ENCODE measurements around the gene ADARB1. TPM values are rescaled to one million over a fixed set of nuclear protein-coding genes. Genes with fewer than 3 reads are reported as not detected.

Gene ADARB1
- total and polyA plus RNA-seq, 8 donors: 23.8 to 53.4 (median 30.2) TPM

DNA sequence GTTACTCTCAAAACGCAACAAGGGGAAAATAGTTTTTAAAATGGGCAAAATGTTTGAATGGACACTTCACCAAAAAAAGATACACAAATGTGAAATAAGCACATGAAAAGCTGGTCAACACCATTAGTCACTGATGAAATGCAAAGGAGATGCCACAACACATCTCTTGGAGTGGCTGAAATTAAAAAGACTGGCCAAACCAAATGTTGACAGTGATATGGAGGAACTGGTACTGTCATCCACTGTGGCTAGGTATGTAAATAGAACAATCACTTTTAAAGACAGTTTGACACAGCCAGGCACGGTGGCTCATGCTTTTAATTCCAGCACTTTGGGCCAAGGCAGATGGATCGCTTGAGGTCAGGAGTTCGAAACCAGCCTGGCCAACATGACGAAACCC lies 122.2 kb downstream of the ADARB1 start:
- no peak overlapping the region for H3K4me3 ChIP-seq
- no peaks in the 10 kb centered on the region for H3K4me1 ChIP-seq
- no peaks in the 10 kb centered on the region for H3K27me3 ChIP-seq
- no peak overlapping the region for H3K27ac ChIP-seq
- DNase-seq (no peak), ATAC-seq (no peak)
- H3K9me3 ChIP-seq: no peaks in the 10 kb centered on the region
- H3K36me3 ChIP-seq: no peaks in the 10 kb centered on the region
- TF ChIP-seq, protein P1, sequence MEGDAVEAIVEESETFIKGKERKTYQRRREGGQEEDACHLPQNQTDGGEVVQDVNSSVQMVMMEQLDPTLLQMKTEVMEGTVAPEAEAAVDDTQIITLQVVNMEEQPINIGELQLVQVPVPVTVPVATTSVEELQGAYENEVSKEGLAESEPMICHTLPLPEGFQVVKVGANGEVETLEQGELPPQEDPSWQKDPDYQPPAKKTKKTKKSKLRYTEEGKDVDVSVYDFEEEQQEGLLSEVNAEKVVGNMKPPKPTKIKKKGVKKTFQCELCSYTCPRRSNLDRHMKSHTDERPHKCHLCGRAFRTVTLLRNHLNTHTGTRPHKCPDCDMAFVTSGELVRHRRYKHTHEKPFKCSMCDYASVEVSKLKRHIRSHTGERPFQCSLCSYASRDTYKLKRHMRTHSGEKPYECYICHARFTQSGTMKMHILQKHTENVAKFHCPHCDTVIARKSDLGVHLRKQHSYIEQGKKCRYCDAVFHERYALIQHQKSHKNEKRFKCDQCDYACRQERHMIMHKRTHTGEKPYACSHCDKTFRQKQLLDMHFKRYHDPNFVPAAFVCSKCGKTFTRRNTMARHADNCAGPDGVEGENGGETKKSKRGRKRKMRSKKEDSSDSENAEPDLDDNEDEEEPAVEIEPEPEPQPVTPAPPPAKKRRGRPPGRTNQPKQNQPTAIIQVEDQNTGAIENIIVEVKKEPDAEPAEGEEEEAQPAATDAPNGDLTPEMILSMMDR (IDR thresholded peaks at IDR 0.05): no peak
- intact Hi-C loops (cut with DNase I): no loop called here

DNA sequence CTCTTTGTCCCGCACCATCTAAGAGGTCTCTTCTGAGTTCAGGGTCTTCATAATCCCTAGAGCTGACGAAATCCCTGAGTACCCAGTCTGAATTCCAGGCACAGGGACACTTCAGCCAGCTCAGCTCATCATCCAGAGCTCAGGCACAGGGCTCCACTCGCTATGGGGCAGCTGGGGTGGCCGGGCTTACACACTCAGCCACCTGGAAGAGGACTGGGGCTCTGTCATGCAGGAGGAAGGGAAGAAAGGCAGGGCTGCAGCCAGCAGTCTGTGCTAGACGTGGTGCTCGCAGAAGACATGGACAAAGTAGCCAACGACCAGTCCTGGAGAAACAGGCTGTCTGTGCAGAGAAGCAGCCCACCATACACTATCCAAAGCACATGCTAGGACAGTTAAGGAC lies 124.8 kb downstream of the ADARB1 start:
- TF ChIP-seq, protein P1 (IDR thresholded peaks at IDR 0.05): no peak
- Histone ChIP-seq H3K27me3 (no peaks in the 10 kb centered on the region), H3K36me3 (peaks cover 0 to 15% of the 10 kb centered on the region in 2 donors), H3K4me3 (no peak overlapping the region), H3K4me1 (no peaks in the 10 kb centered on the region), H3K27ac (no peak overlapping the region), H3K9me3 (no peaks in the 10 kb centered on the region)
- ATAC-seq (no peak), DNase-seq (no peak)
- intact Hi-C loops (cut with DNase I): no loop called here

DNA sequence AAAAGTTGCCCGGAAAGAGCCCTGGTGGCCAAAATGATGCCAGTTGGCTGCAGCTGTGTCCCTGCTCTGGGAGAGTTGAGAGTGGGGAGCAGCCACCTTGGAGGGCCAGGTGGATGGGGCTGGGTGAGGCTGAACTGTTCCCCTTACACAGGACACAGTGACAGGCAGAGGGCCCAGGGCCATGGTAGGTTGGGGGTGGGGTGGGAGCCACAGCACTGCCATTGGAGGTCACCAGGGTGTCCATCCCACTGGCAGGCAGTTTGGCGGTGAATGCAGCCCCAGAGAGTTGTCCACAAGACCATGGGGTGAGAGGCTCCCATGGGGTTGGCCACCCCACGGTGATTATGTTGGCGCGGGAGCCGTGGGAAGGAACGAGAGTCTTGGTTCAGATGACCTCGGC lies 125.7 kb downstream of the ADARB1 start:
- ATAC-seq (no peak), DNase-seq (no peak)
- no peaks in the 10 kb centered on the region for H3K9me3 ChIP-seq
- TF ChIP-seq, protein P1 (IDR thresholded peaks at IDR 0.05): no peak
- no peak overlapping the region for H3K27ac ChIP-seq
- H3K4me1 ChIP-seq: no peaks in the 10 kb centered on the region
- intact Hi-C loops (cut with DNase I): no loop called here
- peaks cover 0 to 23% of the 10 kb centered on the region in 2 donors for H3K36me3 ChIP-seq
- H3K4me3 ChIP-seq: no peak overlapping the region
- no peaks in the 10 kb centered on the region for H3K27me3 ChIP-seq

DNA sequence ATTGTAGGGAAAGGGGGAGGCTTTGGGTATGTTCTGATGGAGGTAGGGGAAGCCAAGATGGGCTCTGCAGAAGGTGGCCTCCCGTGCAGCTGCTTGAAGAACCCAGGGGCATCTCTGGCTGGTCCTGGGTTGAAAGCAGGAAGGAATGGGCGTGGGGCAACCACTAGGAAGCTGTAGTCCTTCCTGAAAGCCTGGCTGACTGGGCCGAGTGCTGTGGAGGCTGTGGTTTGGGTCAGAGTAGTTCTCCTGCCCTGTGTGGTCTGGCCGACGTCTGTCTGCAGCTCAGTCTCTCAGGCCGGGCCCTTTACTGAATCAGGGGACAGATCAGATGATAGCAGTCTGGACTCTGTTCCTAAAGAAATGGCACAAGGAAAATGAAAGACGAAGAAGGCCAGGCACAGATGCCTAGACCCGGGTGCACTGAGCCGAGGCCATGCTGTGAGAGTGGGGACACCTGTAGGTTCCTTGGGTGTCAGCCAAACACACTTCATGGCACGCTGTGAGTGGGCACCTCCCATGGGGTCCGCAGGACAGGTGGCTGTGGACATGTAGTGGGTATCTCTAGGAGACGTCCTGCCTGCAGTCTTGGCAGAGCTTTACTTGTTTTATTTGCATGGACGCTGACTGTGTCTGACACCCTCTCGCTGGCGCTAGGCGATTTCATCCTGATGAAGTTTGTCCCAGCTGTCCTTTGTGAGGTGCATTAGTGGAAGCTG lies 126.4 kb downstream of the ADARB1 start:
- Histone ChIP-seq H3K36me3 (peaks cover 0 to 28% of the 10 kb centered on the region in 2 donors), H3K27ac (no peak overlapping the region), H3K9me3 (no peaks in the 10 kb centered on the region), H3K4me3 (no peak overlapping the region), H3K27me3 (no peaks in the 10 kb centered on the region), H3K4me1 (no peaks in the 10 kb centered on the region)
- DNase-seq: no peak
- TF ChIP-seq, protein P1 (IDR thresholded peaks at IDR 0.05): no peak
- intact Hi-C loops (cut with DNase I): no loop called here
- ATAC-seq: no peak

DNA sequence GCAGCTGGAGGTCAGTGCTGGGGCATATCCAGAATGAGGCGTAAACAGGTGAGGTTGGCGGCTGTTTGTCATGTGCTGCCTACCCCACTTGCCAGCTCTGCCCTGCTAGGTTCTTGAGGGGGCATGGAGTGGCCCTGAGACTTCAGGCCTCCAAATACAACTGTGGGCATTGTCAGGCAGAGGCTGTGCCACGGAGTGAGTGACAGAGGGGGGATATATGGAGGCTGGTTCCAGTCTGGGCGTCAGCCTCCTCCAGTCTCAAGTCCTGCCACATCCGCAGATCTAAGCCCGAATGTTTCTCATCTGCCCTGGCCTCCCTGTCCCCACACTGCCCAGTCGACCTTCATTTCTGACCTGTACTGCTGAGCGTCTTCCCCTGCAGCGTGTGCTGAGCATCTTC lies 128.0 kb downstream of the ADARB1 start:
- DNase-seq: no peak

More for the DNA sequence above, 128.0 kb downstream of the ADARB1 start:
- TF ChIP-seq, protein P1 (IDR thresholded peaks at IDR 0.05): no peak
- Histone ChIP-seq H3K27me3 (no peaks in the 10 kb centered on the region), H3K9me3 (no peaks in the 10 kb centered on the region), H3K27ac (no peak overlapping the region), H3K36me3 (peaks cover 0 to 28% of the 10 kb centered on the region in 2 donors), H3K4me1 (no peaks in the 10 kb centered on the region), H3K4me3 (no peak overlapping the region)
- no peak for ATAC-seq
- intact Hi-C loops (cut with DNase I): no loop called here

Measured in left lung (tissue), 10 donors.